Activated T-cell treated with anti-CD3 and anti-CD28 coated beads for 24 hours (primary cell): ENCODE results near the gene ZCCHC7.
"Not testable (repeated sequence)": the region's sequence is repeated elsewhere in the genome, so short reads cannot be mapped to it uniquely, and the experiment has no call there.

ENCODE experiments used
- DNase-seq: peaks from one replicate; pipeline ENCODE4 v3.0.0-alpha.2; 2020; ENCODE audit warnings: low read depth

Gene ZCCHC7

GRCh38 chr9:37373621-37374020, 253.2 kb downstream of the ZCCHC7 start:
- no peak for DNase-seq

- DNase-seq = no peak
These were observed 254.5 kb downstream of the ZCCHC7 start for GRCh38 chr9:37374892-37375291.

- no peak for DNase-seq
These were observed 257.6 kb downstream of the ZCCHC7 start for GRCh38 chr9:37377688-37378612.

- no peak for DNase-seq
These were observed 258.2 kb downstream of the ZCCHC7 start for GRCh38 chr9:37378613-37379004.

GRCh38 chr9:37379835-37380234, 259.5 kb downstream of the ZCCHC7 start:
- no peak for DNase-seq

GRCh38 chr9:37380570-37380969, 260.2 kb downstream of the ZCCHC7 start:
- no peak for DNase-seq

- no peak for DNase-seq
These were observed 260.8 kb downstream of the ZCCHC7 start for GRCh38 chr9:37381094-37381741.

- DNase-seq = no peak
These were observed 262.0 kb downstream of the ZCCHC7 start for GRCh38 chr9:37382161-37382981.

GRCh38 chr9:37382982-37383357, 262.6 kb downstream of the ZCCHC7 start:
- no peak for DNase-seq

GRCh38 chr9:37383393-37383792, 263.0 kb downstream of the ZCCHC7 start:
- DNase-seq = no peak

- no peak for DNase-seq
These were observed 263.7 kb downstream of the ZCCHC7 start for GRCh38 chr9:37383876-37384746.

GRCh38 chr9:37385286-37385685, 264.9 kb downstream of the ZCCHC7 start:
- DNase-seq = no peak

- no peak for DNase-seq
These were observed 266.6 kb downstream of the ZCCHC7 start for GRCh38 chr9:37386988-37387387.

- no peak for DNase-seq
These were observed 270.4 kb downstream of the ZCCHC7 start for GRCh38 chr9:37390759-37391158.

- no peak for DNase-seq
These were observed 271.9 kb downstream of the ZCCHC7 start for GRCh38 chr9:37392272-37392671.

GRCh38 chr9:37395229-37395628, 274.9 kb downstream of the ZCCHC7 start:
- no peak for DNase-seq

- no peak for DNase-seq
These were observed 275.3 kb downstream of the ZCCHC7 start for GRCh38 chr9:37395663-37396062.

- DNase-seq = not testable (repeated sequence)
These were observed 277.6 kb downstream of the ZCCHC7 start for GRCh38 chr9:37397948-37398347.

GRCh38 chr9:37398464-37399025, 278.2 kb downstream of the ZCCHC7 start:
- no peak for DNase-seq

GRCh38 chr9:37399336-37399735, 279.0 kb downstream of the ZCCHC7 start:
- no peak for DNase-seq

- DNase-seq = no peak
These were observed 284.2 kb downstream of the ZCCHC7 start for GRCh38 chr9:37404590-37404989.
